ENCODE results near the gene OR6S1.
"Not testable (repeated sequence)": the region's sequence is repeated elsewhere in the genome, so short reads cannot be mapped to it uniquely, and the experiment has no call there.

The OR6S1 gene

DNA sequence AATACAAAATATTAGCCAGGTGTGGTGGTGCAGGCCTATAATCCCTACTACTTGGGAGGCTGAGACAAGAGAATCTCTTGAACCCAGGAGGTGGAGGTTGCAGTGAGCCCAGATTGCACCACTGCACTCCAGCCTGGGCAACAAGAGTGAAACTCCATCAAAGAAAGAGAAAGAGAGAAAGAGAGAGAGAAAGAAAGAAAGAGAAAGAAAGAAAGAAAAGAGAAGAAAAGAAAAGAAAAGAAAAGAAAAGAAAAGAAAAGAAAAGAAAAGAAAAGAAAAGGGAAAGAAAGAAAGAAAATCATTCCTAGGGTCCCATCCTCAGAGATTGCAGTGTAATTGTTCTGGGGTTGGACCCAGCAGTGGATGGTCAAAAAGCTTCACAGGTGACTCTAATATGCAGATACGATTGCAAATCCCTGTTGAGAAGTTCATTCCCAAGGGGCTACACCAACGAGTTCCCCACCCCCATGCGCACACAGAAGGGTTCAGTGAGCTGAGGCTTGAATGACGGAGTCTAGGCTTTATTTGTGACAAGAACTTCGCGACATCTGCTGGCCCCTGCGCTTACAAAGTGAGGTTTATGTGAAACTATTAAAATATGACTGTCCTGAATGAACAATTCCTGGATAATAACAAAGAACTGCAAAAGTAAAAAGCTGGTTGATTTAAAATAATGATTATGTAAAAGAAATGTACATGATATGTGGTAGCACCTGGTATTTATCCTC lies 32.9 kb downstream of the OR6S1 start:
- DNase-seq, result no peak

DNA sequence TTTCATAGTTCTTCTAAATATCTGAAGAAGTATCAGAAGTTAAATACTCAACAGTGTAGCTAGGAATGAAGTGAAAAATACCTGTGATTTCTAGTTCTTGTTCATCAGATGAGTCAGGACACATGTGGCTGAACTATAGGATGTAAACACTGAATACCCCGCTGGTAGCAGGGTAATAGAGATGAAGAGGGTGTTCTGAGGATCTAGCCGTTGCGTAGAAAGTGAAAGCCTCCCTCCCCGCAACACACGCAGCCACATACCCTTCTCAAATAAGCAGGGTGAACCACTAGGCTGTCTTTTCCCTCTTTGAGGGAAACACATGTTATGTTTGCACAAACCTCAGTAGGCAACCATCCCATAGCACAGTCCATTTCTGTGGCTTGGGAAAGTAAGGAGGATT lies 33.9 kb downstream of the OR6S1 start:
- no peak for DNase-seq

DNA sequence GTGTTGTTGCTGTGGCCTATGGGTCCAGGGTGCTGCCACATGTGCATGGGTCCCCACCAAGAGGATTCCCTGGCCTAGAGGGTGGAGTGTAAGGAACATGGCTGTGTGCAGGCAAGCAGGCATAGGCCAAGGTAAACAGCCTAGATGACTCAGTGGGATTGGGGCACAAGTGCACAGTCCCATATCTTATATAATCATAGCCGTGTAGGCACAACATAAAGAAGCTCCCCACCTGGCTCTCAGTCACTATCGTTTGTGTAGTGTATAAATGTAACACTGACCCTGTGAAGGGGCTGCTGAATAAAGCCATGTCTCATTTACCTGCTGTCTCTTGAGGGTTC lies 34.6 kb downstream of the OR6S1 start:
- DNase-seq, result no peak

DNA sequence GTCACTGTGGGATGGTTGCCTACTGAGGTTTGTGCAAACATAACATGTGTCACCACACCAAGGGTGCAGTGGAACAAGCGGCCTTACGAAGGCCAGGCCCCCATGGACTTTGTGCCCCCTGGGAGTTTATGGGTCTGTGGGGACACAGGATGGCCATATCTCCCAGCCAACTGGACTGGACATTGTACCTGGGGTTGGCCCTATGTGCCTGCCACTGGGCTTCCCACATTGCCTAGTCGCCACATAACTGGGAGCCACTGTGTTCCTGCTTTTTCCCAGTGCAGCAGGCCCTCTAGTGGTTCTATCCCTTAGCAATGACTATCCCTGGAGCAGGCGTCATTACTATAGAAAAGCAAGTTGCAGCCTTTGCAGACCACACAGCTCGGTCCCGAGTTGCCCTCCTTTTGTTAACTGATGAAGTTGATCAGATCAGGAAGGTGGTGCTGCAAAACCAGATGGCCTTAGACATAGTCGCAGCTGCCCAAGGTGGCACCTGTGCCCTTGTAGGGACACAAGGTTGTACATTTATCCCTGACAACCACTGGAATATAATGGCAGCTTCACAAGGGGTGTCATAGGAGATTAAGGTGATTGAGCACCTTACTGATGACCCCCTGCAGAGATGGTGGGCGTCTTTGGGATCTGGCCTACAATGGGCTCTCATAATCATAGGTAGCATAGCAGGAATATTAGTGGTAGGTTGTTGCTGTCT lies 35.1 kb downstream of the OR6S1 start:
- DNase-seq, result no peak

DNA sequence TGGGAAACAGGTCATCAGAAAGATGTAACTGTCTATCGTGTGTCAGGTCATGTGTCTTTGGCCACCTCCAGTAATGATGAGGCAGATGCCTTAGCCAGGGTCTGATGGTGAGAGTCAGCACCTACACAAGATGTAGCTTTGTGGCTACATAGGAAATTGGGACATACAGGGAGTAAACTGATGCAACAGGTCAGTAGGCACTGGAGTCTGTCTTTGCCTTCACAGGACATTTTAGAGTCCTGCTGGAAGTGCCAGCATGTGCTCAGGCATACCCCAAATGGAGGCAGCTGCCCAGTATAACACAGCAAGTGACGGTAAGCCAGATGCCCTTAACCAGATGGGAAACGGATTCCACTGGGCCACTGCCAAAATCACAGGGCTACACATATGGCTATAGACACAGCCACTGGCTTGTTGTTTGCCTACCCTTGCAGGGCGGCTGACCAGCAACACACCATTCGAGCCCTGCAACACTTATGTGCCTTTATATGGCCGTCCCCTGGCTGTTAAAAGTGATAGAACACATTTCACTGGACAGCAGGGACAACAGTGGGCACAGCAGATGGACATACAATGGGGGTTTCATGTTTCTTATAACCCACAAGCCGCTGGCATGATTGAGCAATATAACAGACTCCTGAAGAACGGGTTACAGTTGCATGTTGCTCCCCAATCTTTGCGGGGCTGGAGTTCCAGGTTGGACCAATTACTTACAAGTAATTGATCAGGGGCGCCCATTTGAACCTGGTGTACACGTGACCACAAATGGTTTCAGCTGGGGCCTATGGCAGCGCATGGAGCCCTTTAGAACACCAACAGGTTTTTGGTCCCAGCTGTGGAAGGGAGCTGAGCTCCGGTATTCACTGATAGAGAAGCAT lies 37.4 kb downstream of the OR6S1 start:
- no peak for DNase-seq

DNA sequence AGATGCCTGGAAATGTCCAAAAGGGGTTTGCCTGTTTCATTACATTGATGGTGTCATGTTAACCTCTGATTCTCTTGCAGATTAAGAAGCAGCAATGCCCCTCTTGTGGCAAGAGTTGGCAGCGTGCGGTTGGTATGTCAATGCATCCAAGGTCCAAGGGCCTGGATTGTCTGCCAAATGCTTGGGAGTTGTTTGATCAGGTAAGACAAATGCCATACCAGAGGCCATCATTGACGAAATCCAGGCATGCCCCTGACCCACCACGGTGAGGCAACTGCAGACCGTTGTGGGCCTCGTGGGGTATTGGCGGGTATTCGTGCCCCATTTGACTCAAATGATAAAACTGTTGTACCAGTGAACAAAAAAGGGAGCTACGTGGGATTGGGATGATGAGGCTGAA lies 38.9 kb downstream of the OR6S1 start:
- DNase-seq, result no peak

DNA sequence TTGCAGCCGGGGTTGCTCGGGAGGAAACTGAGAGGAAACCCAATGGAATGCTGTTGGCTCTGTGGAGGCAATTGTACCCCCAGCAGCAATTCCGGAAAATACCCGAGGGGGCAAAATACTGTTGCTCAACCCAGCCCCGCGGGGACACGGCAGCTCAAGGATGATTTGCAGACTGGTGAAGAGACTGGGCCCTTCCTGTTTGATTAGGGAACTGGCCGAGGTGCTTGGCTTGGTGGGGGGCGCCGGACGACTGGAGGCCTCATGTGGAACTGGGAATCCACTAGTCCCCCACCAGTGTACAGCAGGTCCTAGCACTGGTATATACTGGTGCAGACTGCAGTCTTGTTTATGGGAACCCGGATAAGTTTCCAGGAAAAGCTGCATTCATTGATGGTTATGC lies 40.0 kb downstream of the OR6S1 start:
- DNase-seq, result no peak

DNA sequence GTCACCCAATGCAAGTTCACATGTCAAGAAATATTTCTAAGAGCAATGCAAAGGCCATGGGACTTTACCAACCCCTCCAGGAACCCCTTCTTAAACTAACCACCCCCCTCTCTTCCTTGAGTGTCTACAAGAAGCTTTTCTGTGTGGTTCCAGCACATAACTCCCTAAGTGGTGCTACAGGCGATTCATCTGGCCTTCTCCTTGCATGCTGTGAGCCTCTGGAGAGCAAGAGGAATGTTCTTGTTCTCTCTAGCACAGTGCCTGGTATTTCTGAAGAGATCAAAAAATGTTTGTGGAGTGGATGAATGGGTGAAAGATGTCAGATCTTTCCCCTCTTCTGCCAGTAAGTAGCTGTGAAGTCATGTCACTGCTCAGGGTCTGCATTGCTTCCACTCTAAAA lies 44.4 kb downstream of the OR6S1 start:
- no peak for DNase-seq

DNA sequence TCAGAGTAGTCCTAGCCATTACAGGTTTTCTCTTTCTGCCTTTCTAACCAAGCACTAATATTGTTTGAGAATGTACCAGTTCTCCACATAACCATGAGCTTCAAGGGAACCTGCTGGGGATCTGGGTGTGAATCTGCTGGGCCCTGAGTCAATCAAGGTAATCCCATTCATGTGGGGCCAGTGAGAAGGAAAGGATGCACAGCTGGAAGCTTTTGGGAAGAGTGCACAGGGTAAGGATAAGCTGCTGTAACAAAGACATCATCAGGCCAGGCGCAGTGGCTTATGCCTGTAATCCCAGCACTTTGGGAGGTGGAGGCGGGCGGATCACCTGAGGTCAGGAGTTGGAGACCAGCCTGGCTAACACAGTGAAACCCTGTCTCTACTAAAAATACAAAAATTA lies 45.8 kb downstream of the OR6S1 start:
- DNase-seq, result not testable (repeated sequence)

DNA sequence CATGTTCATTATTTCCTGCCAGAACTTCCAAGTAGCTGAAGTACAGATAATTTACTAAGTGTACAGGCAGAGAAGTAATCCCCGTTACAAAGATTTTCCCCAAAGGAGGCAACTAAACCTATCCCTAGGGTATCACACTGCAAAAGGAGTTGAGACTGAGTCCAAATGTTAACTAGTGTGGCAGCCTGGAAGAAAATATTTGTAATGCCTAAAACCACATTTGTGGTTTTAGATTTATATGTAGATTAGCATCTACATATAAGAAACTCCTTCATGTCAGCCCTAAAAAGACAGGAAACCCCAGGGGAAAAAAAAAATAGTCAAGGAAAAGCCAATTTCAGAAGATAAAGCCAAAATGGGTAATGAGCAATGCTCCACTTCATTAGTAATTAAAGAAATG lies 48.9 kb downstream of the OR6S1 start:
- DNase-seq, result no peak

DNA sequence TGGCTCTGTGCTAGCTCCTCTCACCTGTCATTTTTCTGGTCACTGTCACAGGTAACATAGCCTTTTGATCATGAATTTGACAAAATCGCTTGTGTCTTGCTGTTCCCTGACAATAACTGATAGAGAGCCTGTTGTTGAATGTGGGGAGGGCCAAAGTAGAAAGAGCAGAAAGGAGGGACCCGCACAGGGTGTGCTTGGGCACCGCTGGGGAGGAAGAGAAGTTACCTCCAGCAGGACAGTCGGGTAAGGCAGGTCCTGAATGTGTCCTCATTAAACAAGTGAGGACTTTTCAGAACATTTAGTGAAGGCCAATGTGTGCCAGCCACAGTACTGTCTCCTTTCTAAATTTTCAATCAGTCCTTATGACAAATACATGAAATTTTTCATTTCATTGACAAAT lies 50.3 kb downstream of the OR6S1 start, which contains the start of gene RNASE12:
Gene RNASE12, minus strand, starts transcription at position 142 of the 400 bp plus-strand sequence. CDS start 653 bp downstream, outside the sequence.
- DNase-seq, result no peak

Measured in CD4-positive, alpha-beta T cell treated with Interleukin-21 for 1 hour (primary cell).